Type B pancreatic cell (in vitro differentiated cells): ENCODE measurements around the gene ARMS2. TPM values are rescaled to one million over a fixed set of nuclear protein-coding genes. Genes with fewer than 3 reads are reported as not detected.

Experiments
- DNase-seq: peaks from one replicate; pipeline ENCODE4 v3.0.0; 2021; ENCODE audit warnings: mixed read lengths; ENCODE audit not compliant: unreplicated experiment; ENCODE audit errors: extremely low spot score
- H3K27ac Mint-ChIP-seq: 2 replicates; pipeline ENCODE4 v1.8.0; 2021; ENCODE audit warnings: mild to moderate bottlenecking, mixed read lengths
- H3K27me3 Mint-ChIP-seq: 2 replicates; pipeline ENCODE4 v1.8.0; 2021; ENCODE audit warnings: mixed read lengths
- H3K36me3 Mint-ChIP-seq: 2 replicates; pipeline ENCODE4 v1.8.0; 2021; ENCODE audit warnings: mixed read lengths
- H3K4me1 Mint-ChIP-seq: one replicate; pipeline ENCODE4 v1.8.0; 2021; ENCODE audit warnings: mixed read lengths; ENCODE audit not compliant: unreplicated experiment
- H3K4me3 Mint-ChIP-seq: 2 replicates; pipeline ENCODE4 v1.8.0; 2021; ENCODE audit warnings: mild to moderate bottlenecking, mixed read lengths
- H3K9me3 Mint-ChIP-seq: 2 replicates; pipeline ENCODE4 v1.8.0; 2021; ENCODE audit warnings: mixed read lengths
- total RNA-seq: library from RNA; stranded (reverse); gene quantifications from 2 replicates; pipeline ENCODE4 v1.2.1, GENCODE V29; 2021; ENCODE audit warnings: low replicate concordance
- TF ChIP-seq, protein P1 (sequence below): fragments of 200-600 bp; sonication (generic); conservative IDR thresholded peaks from 2 replicates; pipeline ENCODE4 v1.5.0; 2021; ENCODE audit warnings: antibody characterized with exemption, mild to moderate bottlenecking

ARMS2 gene
- total RNA-seq, 1 donor from 2014 or later: not detected

DNA sequence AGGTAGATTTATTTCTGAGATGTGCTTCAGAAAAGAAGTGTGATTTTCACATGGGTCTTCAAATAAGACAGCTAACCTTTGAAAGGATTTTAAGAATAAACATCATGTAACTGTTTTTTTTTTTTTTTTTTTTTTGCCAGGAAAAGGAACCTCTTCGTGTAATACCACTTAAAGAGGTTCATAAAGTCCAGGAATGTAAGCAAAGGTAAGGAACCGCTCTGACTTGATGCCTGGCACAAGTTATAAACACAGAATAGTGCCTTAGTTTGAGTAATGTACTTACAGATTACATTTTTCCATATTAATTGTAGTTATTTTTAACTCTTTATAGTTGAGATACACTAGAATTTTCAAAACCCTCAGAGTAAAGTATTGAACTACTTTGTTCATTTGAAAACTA is 30.4 kb upstream of the ARMS2 start:
- DNase-seq: no peak
- Mint-ChIP-seq H3K4me1 (peaks cover 6% of the 10 kb centered on the region), H3K27me3 (no peaks in the 10 kb centered on the region), H3K9me3 (no peaks in the 10 kb centered on the region), H3K4me3 (no peak overlapping the region), H3K36me3 (peaks cover 13% of the 10 kb centered on the region), H3K27ac (no peak overlapping the region)
- TF ChIP-seq, protein P1, sequence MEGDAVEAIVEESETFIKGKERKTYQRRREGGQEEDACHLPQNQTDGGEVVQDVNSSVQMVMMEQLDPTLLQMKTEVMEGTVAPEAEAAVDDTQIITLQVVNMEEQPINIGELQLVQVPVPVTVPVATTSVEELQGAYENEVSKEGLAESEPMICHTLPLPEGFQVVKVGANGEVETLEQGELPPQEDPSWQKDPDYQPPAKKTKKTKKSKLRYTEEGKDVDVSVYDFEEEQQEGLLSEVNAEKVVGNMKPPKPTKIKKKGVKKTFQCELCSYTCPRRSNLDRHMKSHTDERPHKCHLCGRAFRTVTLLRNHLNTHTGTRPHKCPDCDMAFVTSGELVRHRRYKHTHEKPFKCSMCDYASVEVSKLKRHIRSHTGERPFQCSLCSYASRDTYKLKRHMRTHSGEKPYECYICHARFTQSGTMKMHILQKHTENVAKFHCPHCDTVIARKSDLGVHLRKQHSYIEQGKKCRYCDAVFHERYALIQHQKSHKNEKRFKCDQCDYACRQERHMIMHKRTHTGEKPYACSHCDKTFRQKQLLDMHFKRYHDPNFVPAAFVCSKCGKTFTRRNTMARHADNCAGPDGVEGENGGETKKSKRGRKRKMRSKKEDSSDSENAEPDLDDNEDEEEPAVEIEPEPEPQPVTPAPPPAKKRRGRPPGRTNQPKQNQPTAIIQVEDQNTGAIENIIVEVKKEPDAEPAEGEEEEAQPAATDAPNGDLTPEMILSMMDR: no peak

DNA sequence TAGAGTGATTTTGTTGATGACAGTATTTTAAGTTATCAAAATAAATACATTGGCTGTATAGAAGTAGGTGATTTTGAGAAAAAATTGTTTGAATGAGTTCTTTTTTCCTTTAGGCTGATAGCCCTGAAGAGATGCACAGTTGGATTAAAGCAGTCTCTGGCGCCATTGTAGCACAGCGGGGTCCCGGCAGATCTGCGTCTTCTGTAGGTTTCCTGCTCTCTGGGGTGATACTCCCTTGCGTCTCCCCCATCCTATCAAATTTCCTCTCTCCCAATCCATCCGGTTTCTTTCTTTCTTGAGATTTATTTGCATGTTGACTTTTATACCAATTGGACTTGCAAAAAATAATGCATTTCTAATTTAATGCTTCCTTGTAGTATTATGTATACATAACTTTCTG is 27.6 kb upstream of the ARMS2 start:
- TF ChIP-seq, protein P1: no peak
- no peak overlapping the region for H3K4me3 Mint-ChIP-seq
- peaks cover 9% of the 10 kb centered on the region for H3K36me3 Mint-ChIP-seq
- DNase-seq: no peak
- no peaks in the 10 kb centered on the region for H3K27me3 Mint-ChIP-seq
- no peak overlapping the region for H3K27ac Mint-ChIP-seq
- no peaks in the 10 kb centered on the region for H3K9me3 Mint-ChIP-seq
- no peaks in the 10 kb centered on the region for H3K4me1 Mint-ChIP-seq

DNA sequence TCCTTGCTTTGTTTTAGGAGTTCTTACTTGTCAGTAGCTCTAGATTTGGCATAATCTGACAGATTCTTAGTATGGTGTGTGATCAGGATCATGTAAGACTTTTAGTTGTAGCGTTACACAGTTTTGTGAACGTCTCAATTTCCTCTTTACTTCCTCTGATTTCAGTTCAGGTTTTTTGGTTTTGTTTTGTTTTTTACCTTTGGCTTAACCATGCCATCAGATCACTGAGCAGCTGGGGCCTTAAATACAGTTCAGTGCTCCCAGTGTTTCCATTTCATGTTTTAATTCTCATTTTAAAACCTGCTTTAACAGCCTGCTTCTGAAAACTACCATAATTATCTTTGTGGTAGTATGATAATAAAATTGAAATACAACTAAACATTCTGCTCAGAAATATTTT is 27.2 kb upstream of the ARMS2 start:
- H3K36me3 Mint-ChIP-seq: peaks cover 8% of the 10 kb centered on the region
- H3K4me3 Mint-ChIP-seq: no peak overlapping the region
- no peaks in the 10 kb centered on the region for H3K9me3 Mint-ChIP-seq
- no peak overlapping the region for H3K27ac Mint-ChIP-seq
- H3K4me1 Mint-ChIP-seq: no peaks in the 10 kb centered on the region
- H3K27me3 Mint-ChIP-seq: no peaks in the 10 kb centered on the region
- TF ChIP-seq, protein P1: no peak
- no peak for DNase-seq

DNA sequence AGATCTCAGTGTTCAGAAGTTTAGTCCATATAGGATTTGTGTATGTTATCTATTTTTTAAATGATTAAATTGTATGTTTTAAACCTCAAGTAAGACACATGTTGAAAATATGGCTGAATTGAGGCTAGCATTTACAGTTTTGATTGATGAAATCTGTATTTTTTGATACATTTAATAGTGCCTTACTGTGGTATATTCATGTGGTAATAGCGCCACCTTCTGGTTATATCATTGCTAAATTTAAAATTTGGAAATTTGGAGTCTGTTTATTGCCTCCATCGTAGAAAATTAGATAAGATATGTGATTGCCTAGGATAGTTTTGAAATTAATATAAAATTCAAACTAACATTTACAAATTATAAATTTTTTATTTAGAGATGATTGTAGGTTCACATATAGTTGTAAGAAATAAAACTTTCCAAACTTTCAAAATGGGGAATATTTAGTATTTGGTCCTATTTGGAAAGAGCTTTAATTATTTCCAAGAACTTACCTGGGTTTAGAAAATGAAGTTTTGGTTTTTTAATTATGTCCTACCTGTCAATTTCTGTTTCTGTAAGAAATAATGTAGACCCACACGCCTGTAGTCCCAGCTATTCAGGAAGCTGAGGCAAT is 19.1 kb upstream of the ARMS2 start:
- Mint-ChIP-seq H3K9me3 (no peaks in the 10 kb centered on the region), H3K27ac (no peak overlapping the region), H3K36me3 (peaks cover 7% of the 10 kb centered on the region), H3K4me1 (no peaks in the 10 kb centered on the region), H3K27me3 (no peaks in the 10 kb centered on the region), H3K4me3 (no peak overlapping the region)
- no peak for DNase-seq
- TF ChIP-seq, protein P1: peak; percentile 92

DNA sequence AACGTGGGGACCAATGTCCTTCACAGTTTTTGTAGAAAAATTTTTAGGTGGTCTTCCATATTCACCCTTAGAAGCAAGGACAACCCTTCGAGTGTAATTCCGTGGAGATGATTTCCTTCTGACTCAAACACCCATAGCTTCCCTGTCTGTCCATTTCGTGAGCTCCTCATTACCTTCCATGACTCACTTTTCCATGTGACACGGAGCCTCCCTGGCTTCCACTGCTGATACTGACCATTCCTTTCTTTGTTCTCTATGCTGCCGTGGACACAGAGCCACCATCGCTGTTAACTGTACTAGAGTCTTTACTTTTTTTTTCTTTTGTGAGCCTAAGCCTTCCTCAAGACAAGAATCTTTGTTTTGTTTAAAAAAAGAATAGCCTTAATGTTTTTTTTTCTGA is 12.5 kb upstream of the ARMS2 start:
- Mint-ChIP-seq H3K27ac (no peak overlapping the region), H3K4me3 (peak overlapping the region; percentile 1), H3K4me1 (peaks cover 4% of the 10 kb centered on the region), H3K27me3 (no peaks in the 10 kb centered on the region), H3K36me3 (peaks cover 5% of the 10 kb centered on the region), H3K9me3 (peaks cover 3% of the 10 kb centered on the region)
- TF ChIP-seq, protein P1: no peak
- no peak for DNase-seq

DNA sequence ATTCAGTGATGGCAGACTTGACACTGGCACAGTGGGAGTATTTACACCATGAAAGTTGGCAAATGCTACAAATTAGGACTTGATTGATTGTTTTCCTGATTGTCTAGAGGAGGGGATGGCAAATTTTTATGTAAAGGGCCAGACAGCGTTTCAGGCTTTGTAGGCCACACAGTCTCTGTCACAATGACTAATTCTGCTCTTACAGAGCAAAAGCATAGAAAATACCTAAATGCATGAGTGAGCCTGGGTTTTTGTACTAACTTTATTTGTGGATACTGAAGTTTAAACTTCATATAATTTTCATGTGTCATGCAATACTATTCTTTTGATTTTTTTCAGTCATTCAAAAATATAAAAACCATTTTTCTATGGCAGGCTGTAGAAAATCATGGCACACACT is 9.0 kb upstream of the ARMS2 start:
- DNase-seq: no peak
- Mint-ChIP-seq H3K27me3 (peaks cover 3% of the 10 kb centered on the region), H3K4me3 (no peak overlapping the region), H3K4me1 (peaks cover 4% of the 10 kb centered on the region), H3K9me3 (peaks cover 6% of the 10 kb centered on the region), H3K36me3 (no peaks in the 10 kb centered on the region), H3K27ac (no peak overlapping the region)
- TF ChIP-seq, protein P1: no peak
